OCI-LY3 (cell line): ENCODE results near the gene NTRK1.

Source experiments
- EZH2phosphoT487 ChIP-seq: fragments of 200-600 bp; shearing (Covaris generic); IDR thresholded peaks from 2 replicates; pipeline ENCODE4 v1.6.1; 2018; ENCODE audit warnings: antibody characterized with exemption, mixed run types, low read depth
- TF ChIP-seq, protein P1 (sequence below): fragments of 200-600, 300-600 bp; sonication (generic); IDR thresholded peaks from 2 replicates; pipeline ENCODE4 v1.5.1; 2014; ENCODE audit warnings: antibody characterized with exemption, low read length, low read depth

DNA sequence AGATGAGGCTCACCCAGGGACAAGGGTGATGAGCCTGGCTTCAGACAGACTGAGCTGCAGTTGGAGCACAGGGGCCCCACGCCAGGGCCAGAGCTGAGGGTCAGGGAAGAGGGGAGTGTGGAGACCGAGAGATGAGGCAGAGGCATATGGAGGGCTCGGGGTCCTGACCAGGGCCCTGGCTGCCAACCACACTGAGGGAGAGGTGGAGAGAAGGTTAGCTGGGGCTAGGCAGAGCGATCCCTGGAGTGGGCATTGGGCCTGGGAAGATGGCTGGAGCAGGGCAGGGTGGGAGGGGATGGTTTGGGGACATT is 40.9 kb downstream of the NTRK1 start:
- TF ChIP-seq, protein P1, sequence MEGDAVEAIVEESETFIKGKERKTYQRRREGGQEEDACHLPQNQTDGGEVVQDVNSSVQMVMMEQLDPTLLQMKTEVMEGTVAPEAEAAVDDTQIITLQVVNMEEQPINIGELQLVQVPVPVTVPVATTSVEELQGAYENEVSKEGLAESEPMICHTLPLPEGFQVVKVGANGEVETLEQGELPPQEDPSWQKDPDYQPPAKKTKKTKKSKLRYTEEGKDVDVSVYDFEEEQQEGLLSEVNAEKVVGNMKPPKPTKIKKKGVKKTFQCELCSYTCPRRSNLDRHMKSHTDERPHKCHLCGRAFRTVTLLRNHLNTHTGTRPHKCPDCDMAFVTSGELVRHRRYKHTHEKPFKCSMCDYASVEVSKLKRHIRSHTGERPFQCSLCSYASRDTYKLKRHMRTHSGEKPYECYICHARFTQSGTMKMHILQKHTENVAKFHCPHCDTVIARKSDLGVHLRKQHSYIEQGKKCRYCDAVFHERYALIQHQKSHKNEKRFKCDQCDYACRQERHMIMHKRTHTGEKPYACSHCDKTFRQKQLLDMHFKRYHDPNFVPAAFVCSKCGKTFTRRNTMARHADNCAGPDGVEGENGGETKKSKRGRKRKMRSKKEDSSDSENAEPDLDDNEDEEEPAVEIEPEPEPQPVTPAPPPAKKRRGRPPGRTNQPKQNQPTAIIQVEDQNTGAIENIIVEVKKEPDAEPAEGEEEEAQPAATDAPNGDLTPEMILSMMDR = no peak
- no peak for TF ChIP-seq EZH2phosphoT487
